Esophagus muscularis mucosa (tissue), 4 donors: ENCODE results near the gene ZNF407. TPM values are rescaled to one million over a fixed set of nuclear protein-coding genes. Genes with fewer than 3 reads are reported as not detected.

Experiments
- DNase-seq: peaks from one replicate; pipeline ENCODE4 v3.0.0-alpha.2; 2017; ENCODE audit errors: extremely low spot score
- H3K27ac ChIP-seq, 4 donors: fragments of 200-600 bp; sonication (generic); replicated peaks in 1 of 4; 1 replicate in 3 of 4; 2 replicates in 1 of 4; pipeline ENCODE4 v1.5.1; 2016 to 2019; ENCODE audit warnings: mild to moderate bottlenecking in 1 of 4
- H3K27me3 ChIP-seq, 4 donors: fragments of 200-600 bp; sonication (generic); one replicate each; pipeline versions ENCODE4 v1.5.1 to v1.6.0; 2016 to 2019
- H3K36me3 ChIP-seq, 4 donors: fragments of 200-600 bp; sonication (generic); one replicate each; pipeline ENCODE4 v1.5.1; 2016 to 2019
- H3K4me1 ChIP-seq, 4 donors: fragments of 200-600 bp; sonication (generic); one replicate each; pipeline ENCODE4 v1.5.1; 2016 to 2019
- H3K4me3 ChIP-seq, 4 donors: fragments of 200-600 bp; sonication (generic); 1 replicate in 2 of 4; 2 replicates in 2 of 4; pipeline ENCODE4 v1.5.1; 2016 to 2019; ENCODE audit warnings: mild to moderate bottlenecking in 4 of 4, moderate library complexity in 1 of 4
- H3K9me3 ChIP-seq, 4 donors: fragments of 200-600 bp; sonication (generic); 1 replicate in 3 of 4; 2 replicates in 1 of 4; pipeline ENCODE4 v1.5.1; 2016 to 2019
- CTCF ChIP-seq, 3 experiments: fragments of 200-600 bp in 2 of 3; fragments of 450-650 bp in 1 of 3; sonication (generic) in 2 of 3; IDR thresholded peaks; one replicate each; pipeline ENCODE4 v1.5.1; 2017 to 2019; ENCODE audit warnings: antibody characterized with exemption in 3 of 3, mild to moderate bottlenecking in 2 of 3, moderate library complexity in 1 of 3
- EP300 ChIP-seq: sonication (generic); formaldehyde crosslinking; IDR thresholded peaks from one replicate; pipeline ENCODE4 v1.6.1; 2017; ENCODE audit warnings: antibody characterized with exemption
- POLR2A ChIP-seq: fragments of 450-650 bp; IDR thresholded peaks from one replicate; pipeline ENCODE4 v1.6.1; 2017; ENCODE audit warnings: antibody characterized with exemption, moderate library complexity, mild to moderate bottlenecking, low read depth
- POLR2AphosphoS5 ChIP-seq, 2 donors: sonication (generic); formaldehyde crosslinking; IDR thresholded peaks; one replicate each; pipeline ENCODE4 v1.6.1; 2017; ENCODE audit warnings: antibody characterized with exemption in 2 of 2
- WGBS: methylation state at CpG from one replicate; pipeline ENCODE4 v1.1.5; 2018; 5-methylcytosine and 5-hydroxymethylcytosine counted together
- intact Hi-C: fragments of 100-400 bp; cut with DNase I; formaldehyde crosslinking; loops from one replicate; pipeline ENCODE4 v1.15.1; 2023
- total RNA-seq, 4 donors: library from RNA; depleted of rRNA; stranded (reverse); fragments of >200 nt; gene quantifications; one replicate each; pipeline versions ENCODE4 v1.1.0 to v1.2.1, GENCODE V29; 2016

Gene ZNF407
- total RNA-seq, 4 donors from 2014 or later: 13.9 to 19.1 (median 17.2) TPM

GRCh38 chr18:74626049-74626874, 28.6 kb downstream of the ZNF407 start:
- H3K27ac ChIP-seq: no peak overlapping the region
- WGBS: 88% methylated on average over 9 of the region's 9 CpGs
- intact Hi-C loops: no loop called here
- H3K36me3 ChIP-seq: peaks cover 0 to 3% (median 3%) of the 10 kb centered on the region in 4 donors
- DNase-seq: no peak
- H3K9me3 ChIP-seq: no peaks in the 10 kb centered on the region
- no peaks in the 10 kb centered on the region for H3K27me3 ChIP-seq
- TF ChIP-seq POLR2AphosphoS5 (IDR thresholded peaks at IDR 0.05): no peak
- no peak for TF ChIP-seq EP300
- TF ChIP-seq CTCF (IDR thresholded peaks at IDR 0.05): no peak
- no peak for TF ChIP-seq POLR2A
- no peak overlapping the region for H3K4me3 ChIP-seq
- peaks cover 0 to 7% (median 5%) of the 10 kb centered on the region in 4 donors for H3K4me1 ChIP-seq

GRCh38 chr18:74630804-74631203, 33.1 kb downstream of the ZNF407 start:
- Histone ChIP-seq H3K27me3 (no peaks in the 10 kb centered on the region), H3K4me1 (no peaks in the 10 kb centered on the region), H3K9me3 (no peaks in the 10 kb centered on the region), H3K4me3 (no peak overlapping the region), H3K36me3 (peaks cover 11 to 48% (median 37%) of the 10 kb centered on the region in 4 donors), H3K27ac (no peak overlapping the region)
- TF ChIP-seq POLR2A: no peak
- TF ChIP-seq EP300: no peak
- no peak for TF ChIP-seq POLR2AphosphoS5 (IDR thresholded peaks at IDR 0.05)
- no peak for TF ChIP-seq CTCF (IDR thresholded peaks at IDR 0.05)
- 81% methylated on average over 6 of the region's 6 CpGs for WGBS
- intact Hi-C loops: no loop called here
- DNase-seq: no peak

- intact Hi-C loops: no loop called here
- WGBS: 60% methylated on average over 2 of the region's 2 CpGs
- no peak overlapping the region for H3K4me3 ChIP-seq
These were observed 33.5 kb downstream of the ZNF407 start for GRCh38 chr18:74631212-74631611.

GRCh38 chr18:74631623-74632350, 34.1 kb downstream of the ZNF407 start:
- intact Hi-C loops: no loop called here
- DNase-seq: no peak
- Histone ChIP-seq H3K36me3 (peaks cover 11 to 48% (median 37%) of the 10 kb centered on the region in 4 donors), H3K27me3 (no peaks in the 10 kb centered on the region), H3K4me3 (no peak overlapping the region), H3K9me3 (no peaks in the 10 kb centered on the region), H3K27ac (no peak overlapping the region), H3K4me1 (no peaks in the 10 kb centered on the region)
- no peak for TF ChIP-seq POLR2AphosphoS5 (IDR thresholded peaks at IDR 0.05)
- TF ChIP-seq POLR2A: no peak
- TF ChIP-seq CTCF (IDR thresholded peaks at IDR 0.05): no peak
- TF ChIP-seq EP300: no peak
- WGBS: 72% methylated on average over 13 of the region's 13 CpGs

More at GRCh38 chr18:74631212-74631611, 33.5 kb downstream of the ZNF407 start:
- no peak overlapping the region for H3K27ac ChIP-seq
- no peak for DNase-seq
- peaks cover 11 to 48% (median 37%) of the 10 kb centered on the region in 4 donors for H3K36me3 ChIP-seq
- H3K27me3 ChIP-seq: no peaks in the 10 kb centered on the region
- no peaks in the 10 kb centered on the region for H3K4me1 ChIP-seq
- TF ChIP-seq POLR2AphosphoS5 (IDR thresholded peaks at IDR 0.05): no peak
- TF ChIP-seq EP300: no peak
- no peak for TF ChIP-seq CTCF (IDR thresholded peaks at IDR 0.05)
- no peak for TF ChIP-seq POLR2A
- H3K9me3 ChIP-seq: no peaks in the 10 kb centered on the region
